ENCODE results near the gene FADS2. TPM values are rescaled to one million over a fixed set of nuclear protein-coding genes. Genes with fewer than 3 reads are reported as not detected.

Gene FADS2
- total RNA-seq, 1 experiment from 2014 or later: 17.1 TPM

GRCh38 chr11:61795876-61796526 lies 32.1 kb upstream of the FADS2 start:
- Histone ChIP-seq H3K4me1 (ENCODE audit: control insufficient read depth in 1 of 2, insufficient read depth in 2 of 2, low read length in 2 of 2) (peaks cover 4 to 16% of the 10 kb centered on the region in 2 experiments; a peak in 2 of 4 replicates), H3K27ac (ENCODE audit: low read depth, low read length) (no peak overlapping the region), H3K4me3 (replicated peaks in 1 of 2; ENCODE audit: low read depth in 1 of 2, low read length in 2 of 2) (no peak overlapping the region), H3K4me2 (ENCODE audit: low read length) (no peak overlapping the region), H3K79me2 (ENCODE audit: insufficient read depth, low read length) (peaks cover 93% of the 10 kb centered on the region), H3K27me3 (ENCODE audit: insufficient read depth, low read length) (no peaks in the 10 kb centered on the region), H4K20me1 (ENCODE audit: insufficient read depth) (peaks cover 10% of the 10 kb centered on the region; the same call in 1 of the 2 replicates), H3K9me2 (ENCODE audit: insufficient read depth) (no peaks in the 10 kb centered on the region), H2AFZ (ENCODE audit: low read depth, low read length, poor library complexity, severe bottlenecking) (no peak overlapping the region), H3K9me3 (ENCODE audit: control insufficient read depth in 1 of 2, insufficient read depth in 1 of 2, low read depth in 1 of 2, low read length in 2 of 2) (no peaks in the 10 kb centered on the region), H3K9ac (ENCODE audit: low read length) (no peak overlapping the region), H3K36me3 (ENCODE audit: control insufficient read depth in 1 of 2, insufficient read depth in 2 of 2, low read length in 2 of 2) (peaks cover 10 to 43% of the 10 kb centered on the region in 2 experiments)
- ChIA-PET RAD21 (ENCODE audit: low non-redundant PET in 1 of 2, low total read pairs in 2 of 2, uncharacterized antibody in 2 of 2, unreplicated experiment in 2 of 2) (interaction anchor here (1.8 to 2.2 kb wide), 2 partner anchors 152 to 286 kb away, joined by 7 read pairs; no protein-coding TSS in a partner anchor), POLR2A (interaction anchor here (2.0 to 3.4 kb wide), 2 partner anchors 19 to 313 kb away, joined by 5 to 33 read pairs; no protein-coding TSS in a partner anchor), CTCF (interaction anchor here (1.4 to 5.2 kb wide), 6 partner anchors 18 to 312 kb away, joined by 4 to 111 read pairs (median 38); partner anchors contain the start of gene BEST1)
- BruUV-seq (replicated peaks): no TSS peak
- intact Hi-C loops (cut with micrococcal nuclease): loop anchor here (2.0 kb wide), 1 partner anchor 413 kb away; the partner anchor contains the start of gene SCGB2A1
- ATAC-seq: no peak
- TF ChIP-seq, protein P1, sequence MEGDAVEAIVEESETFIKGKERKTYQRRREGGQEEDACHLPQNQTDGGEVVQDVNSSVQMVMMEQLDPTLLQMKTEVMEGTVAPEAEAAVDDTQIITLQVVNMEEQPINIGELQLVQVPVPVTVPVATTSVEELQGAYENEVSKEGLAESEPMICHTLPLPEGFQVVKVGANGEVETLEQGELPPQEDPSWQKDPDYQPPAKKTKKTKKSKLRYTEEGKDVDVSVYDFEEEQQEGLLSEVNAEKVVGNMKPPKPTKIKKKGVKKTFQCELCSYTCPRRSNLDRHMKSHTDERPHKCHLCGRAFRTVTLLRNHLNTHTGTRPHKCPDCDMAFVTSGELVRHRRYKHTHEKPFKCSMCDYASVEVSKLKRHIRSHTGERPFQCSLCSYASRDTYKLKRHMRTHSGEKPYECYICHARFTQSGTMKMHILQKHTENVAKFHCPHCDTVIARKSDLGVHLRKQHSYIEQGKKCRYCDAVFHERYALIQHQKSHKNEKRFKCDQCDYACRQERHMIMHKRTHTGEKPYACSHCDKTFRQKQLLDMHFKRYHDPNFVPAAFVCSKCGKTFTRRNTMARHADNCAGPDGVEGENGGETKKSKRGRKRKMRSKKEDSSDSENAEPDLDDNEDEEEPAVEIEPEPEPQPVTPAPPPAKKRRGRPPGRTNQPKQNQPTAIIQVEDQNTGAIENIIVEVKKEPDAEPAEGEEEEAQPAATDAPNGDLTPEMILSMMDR (IDR thresholded peaks at IDR 0.05 in 2 of 3, conservative IDR thresholded peaks at IDR 0.05 in 1 of 3; ENCODE audit: borderline replicate concordance in 1 of 3, insufficient read depth in 1 of 3, low read depth in 2 of 3, low read length in 2 of 3): no peak
- TF ChIP-seq JUND (IDR thresholded peaks at IDR 0.05) (no peak), REST (IDR thresholded peaks at IDR 0.05; ENCODE audit: low read depth) (no peak), ZFX (IDR thresholded peaks at IDR 0.05) (no peak), SRF (IDR thresholded peaks at IDR 0.05; ENCODE audit: low read depth) (no peak), EZH2phosphoT487 (IDR thresholded peaks at IDR 0.05; ENCODE audit: borderline replicate concordance) (no peak), ZBTB33 (IDR thresholded peaks at IDR 0.05; ENCODE audit: extremely low read depth, insufficient replicate concordance, low read length) (no peak), CBX3 (IDR thresholded peaks at IDR 0.05; ENCODE audit: low read depth) (no peak), POLR2A (IDR thresholded peaks at IDR 0.05; ENCODE audit: borderline replicate concordance, extremely low read depth, insufficient read depth, insufficient read length) (no peak), ATF3 (IDR thresholded peaks at IDR 0.05) (no peak), YY1 (IDR thresholded peaks at IDR 0.05; ENCODE audit: extremely low read depth, insufficient replicate concordance, low read depth, low read length) (no peak), EGR1 (IDR thresholded peaks at IDR 0.05; ENCODE audit: low read depth) (no peak)
- TF ChIP-seq, protein P2, sequence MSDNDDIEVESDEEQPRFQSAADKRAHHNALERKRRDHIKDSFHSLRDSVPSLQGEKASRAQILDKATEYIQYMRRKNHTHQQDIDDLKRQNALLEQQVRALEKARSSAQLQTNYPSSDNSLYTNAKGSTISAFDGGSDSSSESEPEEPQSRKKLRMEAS (IDR thresholded peaks at IDR 0.05): no peak
- DNase-seq (ENCODE audit: low read depth, low spot score): no peak

Measured in HCT116 (cell line).